ENCODE data around the gene SMARCA1.

DNA sequence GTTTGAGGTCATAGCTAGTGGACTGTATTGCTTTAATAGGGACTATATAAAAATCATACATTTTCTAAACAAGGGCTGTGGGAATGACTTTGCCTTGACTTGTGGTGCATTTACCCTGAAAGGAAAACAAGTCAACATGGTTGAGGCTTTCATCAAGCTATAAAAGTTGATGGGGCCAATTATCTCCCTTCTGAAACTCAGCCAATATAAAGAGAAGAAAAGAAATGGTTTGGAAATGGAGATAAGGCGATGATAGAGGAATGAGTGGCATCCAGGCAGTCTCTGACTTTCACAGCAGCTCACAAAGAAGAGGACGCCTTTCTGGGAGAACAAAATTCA lies 118.7 kb downstream of the SMARCA1 start:
- TF ChIP-seq, protein P1, sequence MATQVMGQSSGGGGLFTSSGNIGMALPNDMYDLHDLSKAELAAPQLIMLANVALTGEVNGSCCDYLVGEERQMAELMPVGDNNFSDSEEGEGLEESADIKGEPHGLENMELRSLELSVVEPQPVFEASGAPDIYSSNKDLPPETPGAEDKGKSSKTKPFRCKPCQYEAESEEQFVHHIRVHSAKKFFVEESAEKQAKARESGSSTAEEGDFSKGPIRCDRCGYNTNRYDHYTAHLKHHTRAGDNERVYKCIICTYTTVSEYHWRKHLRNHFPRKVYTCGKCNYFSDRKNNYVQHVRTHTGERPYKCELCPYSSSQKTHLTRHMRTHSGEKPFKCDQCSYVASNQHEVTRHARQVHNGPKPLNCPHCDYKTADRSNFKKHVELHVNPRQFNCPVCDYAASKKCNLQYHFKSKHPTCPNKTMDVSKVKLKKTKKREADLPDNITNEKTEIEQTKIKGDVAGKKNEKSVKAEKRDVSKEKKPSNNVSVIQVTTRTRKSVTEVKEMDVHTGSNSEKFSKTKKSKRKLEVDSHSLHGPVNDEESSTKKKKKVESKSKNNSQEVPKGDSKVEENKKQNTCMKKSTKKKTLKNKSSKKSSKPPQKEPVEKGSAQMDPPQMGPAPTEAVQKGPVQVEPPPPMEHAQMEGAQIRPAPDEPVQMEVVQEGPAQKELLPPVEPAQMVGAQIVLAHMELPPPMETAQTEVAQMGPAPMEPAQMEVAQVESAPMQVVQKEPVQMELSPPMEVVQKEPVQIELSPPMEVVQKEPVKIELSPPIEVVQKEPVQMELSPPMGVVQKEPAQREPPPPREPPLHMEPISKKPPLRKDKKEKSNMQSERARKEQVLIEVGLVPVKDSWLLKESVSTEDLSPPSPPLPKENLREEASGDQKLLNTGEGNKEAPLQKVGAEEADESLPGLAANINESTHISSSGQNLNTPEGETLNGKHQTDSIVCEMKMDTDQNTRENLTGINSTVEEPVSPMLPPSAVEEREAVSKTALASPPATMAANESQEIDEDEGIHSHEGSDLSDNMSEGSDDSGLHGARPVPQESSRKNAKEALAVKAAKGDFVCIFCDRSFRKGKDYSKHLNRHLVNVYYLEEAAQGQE (IDR thresholded peaks at IDR 0.05; ENCODE audit: low read depth): no peak
- TF ChIP-seq YY1 (IDR thresholded peaks at IDR 0.05; ENCODE audit: low read depth) (no peak), TAF1 (IDR thresholded peaks at IDR 0.05; ENCODE audit: low read depth) (no peak), RAD21 (IDR thresholded peaks at IDR 0.05; ENCODE audit: low read depth) (no peak), CREB1 (IDR thresholded peaks at IDR 0.05; ENCODE audit: low read depth) (no peak), EP300 (IDR thresholded peaks at IDR 0.05; ENCODE audit: borderline replicate concordance) (no peak), ZBTB7A (IDR thresholded peaks at IDR 0.05; ENCODE audit: low read depth) (no peak), TCF12 (IDR thresholded peaks at IDR 0.05; ENCODE audit: low read depth) (no peak)
- TF ChIP-seq, protein P2, sequence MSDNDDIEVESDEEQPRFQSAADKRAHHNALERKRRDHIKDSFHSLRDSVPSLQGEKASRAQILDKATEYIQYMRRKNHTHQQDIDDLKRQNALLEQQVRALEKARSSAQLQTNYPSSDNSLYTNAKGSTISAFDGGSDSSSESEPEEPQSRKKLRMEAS (IDR thresholded peaks at IDR 0.05): no peak
